HEK293T (cell line): ENCODE data around the gene DUSP9.

Experiments used
- BHLHE40 ChIP-seq: fragments of 450-650 bp; IDR thresholded peaks from 2 replicates; pipeline ENCODE4 v1.6.1; 2016; ENCODE audit warnings: mild to moderate bottlenecking, moderate library complexity, borderline replicate concordance
- CTBP1 ChIP-seq: fragments of 450-650 bp; IDR thresholded peaks from 2 replicates; pipeline ENCODE4 v1.6.1; 2016; ENCODE audit warnings: borderline replicate concordance
- ELF4 ChIP-seq: fragments of 450-650 bp; IDR thresholded peaks from 2 replicates; pipeline ENCODE4 v1.6.1; 2017; ENCODE audit warnings: antibody characterized with exemption
- FOXA1 ChIP-seq: fragments of 450-650 bp; IDR thresholded peaks from 2 replicates; pipeline ENCODE4 v1.6.1; 2016; ENCODE audit warnings: mild to moderate bottlenecking
- FOXM1 ChIP-seq: fragments of 450-650 bp; IDR thresholded peaks from 2 replicates; pipeline ENCODE4 v1.6.1; 2017; ENCODE audit warnings: mild to moderate bottlenecking, borderline replicate concordance
- HDGF ChIP-seq: fragments of 450-650 bp; IDR thresholded peaks from 2 replicates; pipeline ENCODE4 v1.6.1; 2017; ENCODE audit warnings: antibody characterized with exemption, borderline replicate concordance
- LEF1 ChIP-seq: fragments of 450-650 bp; IDR thresholded peaks from 2 replicates; pipeline ENCODE4 v1.6.1; 2017; ENCODE audit warnings: mild to moderate bottlenecking, borderline replicate concordance
- NFRKB ChIP-seq: fragments of 450-650 bp; IDR thresholded peaks from 2 replicates; pipeline ENCODE4 v1.6.1; 2016; ENCODE audit warnings: mild to moderate bottlenecking, moderate library complexity
- SP1 ChIP-seq: fragments of 450-650 bp; IDR thresholded peaks from 2 replicates; pipeline ENCODE4 v1.6.1; 2017
- SUZ12 ChIP-seq: fragments of 450-650 bp; IDR thresholded peaks from 2 replicates; pipeline ENCODE4 v1.6.1; 2016; ENCODE audit warnings: mild to moderate bottlenecking
- ZNF384 ChIP-seq: fragments of 450-650 bp; IDR thresholded peaks from 2 replicates; pipeline ENCODE4 v1.6.1; 2016

GRCh38 chrX:153621949-153622598, 24.9 kb upstream of the DUSP9 start:
- TF ChIP-seq FOXM1 (no peak), BHLHE40 (no peak), SP1 (no peak), HDGF (no peak), ZNF384 (no peak), FOXA1 (no peak), SUZ12 (no peak), LEF1 (no peak), ELF4 (no peak), CTBP1 (no peak), NFRKB (no peak)
